ENCODE measurements around the gene UBR4.
"Not testable (repeated sequence)": the region's sequence is repeated elsewhere in the genome, so short reads cannot be mapped to it uniquely, and the experiment has no call there.

UBR4 gene

DNA sequence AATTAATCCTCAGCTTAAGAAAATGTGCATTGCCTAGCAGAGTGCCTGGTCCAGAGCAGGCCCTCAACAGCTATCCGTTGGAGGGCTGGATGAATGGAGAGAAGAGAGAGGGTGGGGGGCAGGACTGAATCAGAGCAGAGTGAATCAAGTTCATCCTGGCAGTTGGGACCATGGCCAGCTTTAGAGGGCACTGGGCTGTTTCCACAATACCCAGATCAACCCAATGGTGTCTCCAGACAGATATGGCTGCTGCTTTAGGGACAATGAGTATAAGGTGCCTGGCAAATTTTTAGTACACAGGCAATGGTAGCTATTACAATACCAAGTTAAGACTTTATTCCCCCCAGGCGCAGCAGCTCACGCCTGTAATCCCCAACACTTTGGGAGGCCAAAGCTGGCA lies 24.2 kb upstream of the UBR4 start:
- no peak overlapping the region for H3K9ac ChIP-seq (ENCODE audit: low read length)
- no peak overlapping the region for H2BK15ac ChIP-seq (replicated peaks; ENCODE audit: low read depth)
- H3K18ac ChIP-seq (ENCODE audit: low read length), result no peak overlapping the region
- no peak overlapping the region for H3K23ac ChIP-seq (ENCODE audit: low read length)
- no peak overlapping the region for H2BK120ac ChIP-seq (ENCODE audit: low read depth, low read length)
- H4K8ac ChIP-seq (ENCODE audit: low read depth, low read length), result no peak overlapping the region
- no peaks in the 10 kb centered on the region for H3K79me2 ChIP-seq (ENCODE audit: control insufficient read depth, insufficient read depth, low read length)
- H3K4me2 ChIP-seq (ENCODE audit: low read length), result no peak overlapping the region
- H3K36me3 ChIP-seq (ENCODE audit: control insufficient read depth, insufficient read depth, low read length), result peaks cover 27% of the 10 kb centered on the region
- no CpG with 5 or more reads among the region's 3 CpGs for WGBS (ENCODE audit: extremely low coverage, insufficient coverage, low lambda C conversion rate)
- no peak overlapping the region for H2AK5ac ChIP-seq (ENCODE audit: low read length)
- H3K27me3 ChIP-seq (ENCODE audit: insufficient read depth, low read length, poor library complexity), result no peaks in the 10 kb centered on the region
- no peak for DNase-seq
- H3K27ac ChIP-seq (ENCODE audit: low read depth, low read length), result no peak overlapping the region
- no peak overlapping the region for H4K5ac ChIP-seq (ENCODE audit: low read length)
- H3K4ac ChIP-seq (ENCODE audit: low read depth, low read length), result no peak overlapping the region
- no peaks in the 10 kb centered on the region for H3K79me1 ChIP-seq (ENCODE audit: low read length)
- no peak overlapping the region for H3K56ac ChIP-seq (ENCODE audit: low read length)
- no peak overlapping the region for H3K4me3 ChIP-seq (ENCODE audit: low read length)
- no peak overlapping the region for H2BK5ac ChIP-seq (ENCODE audit: low read length)
- no peaks in the 10 kb centered on the region for H3K4me1 ChIP-seq (ENCODE audit: control insufficient read depth, low read depth, low read length)

DNA sequence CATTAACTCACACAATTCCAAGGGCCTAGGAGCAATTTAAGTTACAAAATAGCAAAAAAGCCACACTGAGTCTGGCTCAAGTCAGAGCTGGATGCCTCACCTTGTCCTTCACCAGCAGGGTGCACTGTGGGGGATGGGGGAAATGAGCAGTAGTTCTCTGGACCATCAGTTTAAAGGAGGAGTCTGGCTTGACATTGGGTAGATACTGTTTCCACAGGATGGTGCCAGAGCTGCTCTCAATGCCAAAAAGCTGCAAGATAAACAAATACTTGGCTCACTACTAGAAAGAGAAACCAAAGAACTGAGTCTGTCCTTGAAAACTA lies 22.4 kb upstream of the UBR4 start:
- Histone ChIP-seq H3K4ac (ENCODE audit: low read depth, low read length) (no peak overlapping the region), H2BK5ac (ENCODE audit: low read length) (no peak overlapping the region), H3K36me3 (ENCODE audit: control insufficient read depth, insufficient read depth, low read length) (peaks cover 21% of the 10 kb centered on the region), H3K79me1 (ENCODE audit: low read length) (no peaks in the 10 kb centered on the region), H3K9ac (ENCODE audit: low read length) (no peak overlapping the region), H2BK15ac (replicated peaks; ENCODE audit: low read depth) (no peak overlapping the region), H4K5ac (ENCODE audit: low read length) (no peak overlapping the region), H3K23ac (ENCODE audit: low read length) (no peak overlapping the region), H2BK120ac (ENCODE audit: low read depth, low read length) (no peak overlapping the region), H3K4me1 (ENCODE audit: control insufficient read depth, low read depth, low read length) (no peaks in the 10 kb centered on the region), H3K4me3 (ENCODE audit: low read length) (no peak overlapping the region), H3K56ac (ENCODE audit: low read length) (no peak overlapping the region), H4K8ac (ENCODE audit: low read depth, low read length) (no peak overlapping the region), H3K79me2 (ENCODE audit: control insufficient read depth, insufficient read depth, low read length) (no peaks in the 10 kb centered on the region), H3K27me3 (ENCODE audit: insufficient read depth, low read length, poor library complexity) (no peaks in the 10 kb centered on the region), H3K18ac (ENCODE audit: low read length) (no peak overlapping the region), H2AK5ac (ENCODE audit: low read length) (no peak overlapping the region), H3K4me2 (ENCODE audit: low read length) (no peak overlapping the region), H3K27ac (ENCODE audit: low read depth, low read length) (no peak overlapping the region)
- peak; percentile 32 for DNase-seq

GRCh38 chr1:19231736-19232523 lies 21.9 kb upstream of the UBR4 start:
- H3K36me3 ChIP-seq (ENCODE audit: control insufficient read depth, insufficient read depth, low read length), result peaks cover 22% of the 10 kb centered on the region
- H2BK120ac ChIP-seq (ENCODE audit: low read depth, low read length); H3K4me2 ChIP-seq (ENCODE audit: low read length); H3K79me2 ChIP-seq (ENCODE audit: control insufficient read depth, insufficient read depth, low read length); H2BK15ac ChIP-seq (replicated peaks; ENCODE audit: low read depth); H4K5ac ChIP-seq (ENCODE audit: low read length); H3K23ac ChIP-seq (ENCODE audit: low read length); H3K4me3 ChIP-seq (ENCODE audit: low read length); H3K9ac ChIP-seq (ENCODE audit: low read length); DNase-seq; H2AK5ac ChIP-seq (ENCODE audit: low read length); H3K27me3 ChIP-seq (ENCODE audit: insufficient read depth, low read length, poor library complexity); H3K4me1 ChIP-seq (ENCODE audit: control insufficient read depth, low read depth, low read length); H3K4ac ChIP-seq (ENCODE audit: low read depth, low read length); H3K27ac ChIP-seq (ENCODE audit: low read depth, low read length); H4K8ac ChIP-seq (ENCODE audit: low read depth, low read length); H3K79me1 ChIP-seq (ENCODE audit: low read length); H2BK5ac ChIP-seq (ENCODE audit: low read length); H3K18ac ChIP-seq (ENCODE audit: low read length); H3K56ac ChIP-seq (ENCODE audit: low read length): not testable (repeated sequence)
- WGBS (ENCODE audit: extremely low coverage, insufficient coverage, low lambda C conversion rate), result no CpG with 5 or more reads among the region's 16 CpGs

DNA sequence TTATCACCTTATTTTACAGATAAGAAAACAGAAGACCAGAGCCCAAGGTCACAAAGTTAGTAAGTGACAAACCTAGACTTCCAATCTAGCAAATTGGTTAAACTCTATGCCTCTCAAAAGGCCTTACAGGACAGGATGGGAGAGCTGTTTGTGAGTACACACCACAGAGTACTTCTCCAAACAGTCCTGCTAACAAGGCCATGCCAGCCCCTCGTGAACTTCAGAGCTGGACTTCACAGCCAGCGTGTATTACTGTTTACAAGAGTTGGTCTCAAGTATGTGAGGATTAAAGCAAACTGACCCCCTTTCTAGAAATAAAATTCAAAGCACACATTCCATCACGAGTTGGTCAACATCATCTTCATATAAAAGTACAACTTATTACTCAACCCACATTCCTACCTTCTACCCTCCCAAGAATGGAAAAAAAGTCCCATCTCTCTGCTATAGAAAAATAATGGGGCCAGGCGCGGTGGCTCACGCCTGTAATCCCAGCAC lies 19.8 kb upstream of the UBR4 start:
- Histone ChIP-seq H2BK120ac (ENCODE audit: low read depth, low read length) (no peak overlapping the region), H3K27me3 (ENCODE audit: insufficient read depth, low read length, poor library complexity) (no peaks in the 10 kb centered on the region), H3K4ac (ENCODE audit: low read depth, low read length) (no peak overlapping the region), H3K9ac (ENCODE audit: low read length) (no peak overlapping the region), H3K23ac (ENCODE audit: low read length) (no peak overlapping the region), H3K18ac (ENCODE audit: low read length) (no peak overlapping the region), H3K4me3 (ENCODE audit: low read length) (no peak overlapping the region), H3K56ac (ENCODE audit: low read length) (no peak overlapping the region), H2BK15ac (replicated peaks; ENCODE audit: low read depth) (no peak overlapping the region), H3K4me2 (ENCODE audit: low read length) (no peak overlapping the region), H4K8ac (ENCODE audit: low read depth, low read length) (no peak overlapping the region), H2BK5ac (ENCODE audit: low read length) (no peak overlapping the region), H2AK5ac (ENCODE audit: low read length) (no peak overlapping the region), H3K79me1 (ENCODE audit: low read length) (no peaks in the 10 kb centered on the region), H3K4me1 (ENCODE audit: control insufficient read depth, low read depth, low read length) (no peaks in the 10 kb centered on the region), H3K79me2 (ENCODE audit: control insufficient read depth, insufficient read depth, low read length) (no peaks in the 10 kb centered on the region), H3K36me3 (ENCODE audit: control insufficient read depth, insufficient read depth, low read length) (peaks cover 26% of the 10 kb centered on the region), H3K27ac (ENCODE audit: low read depth, low read length) (no peak overlapping the region), H4K5ac (ENCODE audit: low read length) (no peak overlapping the region)
- WGBS (ENCODE audit: extremely low coverage, insufficient coverage, low lambda C conversion rate), result no CpG with 5 or more reads among the region's 6 CpGs
- no peak for DNase-seq

DNA sequence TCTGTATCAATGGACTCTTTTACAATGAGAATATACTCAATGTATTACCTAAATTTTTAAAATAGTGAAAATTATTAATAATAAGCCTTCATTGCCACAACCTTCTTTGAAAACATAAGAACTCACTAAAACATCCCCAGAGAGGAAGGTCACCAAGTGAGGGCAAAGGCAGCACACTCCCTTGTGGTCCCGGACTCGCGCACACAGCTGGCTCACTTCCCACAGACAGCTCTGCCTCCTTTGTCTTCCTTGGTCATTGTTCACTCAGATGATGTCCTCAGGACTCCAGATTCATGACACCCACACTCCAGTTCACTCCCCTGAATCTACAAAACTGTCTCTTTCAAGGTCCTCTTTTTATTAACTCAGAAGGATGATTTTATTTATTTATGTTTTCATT lies 19.2 kb upstream of the UBR4 start:
- Histone ChIP-seq H3K4ac (ENCODE audit: low read depth, low read length) (no peak overlapping the region), H4K5ac (ENCODE audit: low read length) (no peak overlapping the region), H3K4me1 (ENCODE audit: control insufficient read depth, low read depth, low read length) (no peaks in the 10 kb centered on the region), H3K4me3 (ENCODE audit: low read length) (no peak overlapping the region), H3K18ac (ENCODE audit: low read length) (no peak overlapping the region), H3K4me2 (ENCODE audit: low read length) (no peak overlapping the region), H4K8ac (ENCODE audit: low read depth, low read length) (no peak overlapping the region), H3K36me3 (ENCODE audit: control insufficient read depth, insufficient read depth, low read length) (peaks cover 24% of the 10 kb centered on the region), H3K9ac (ENCODE audit: low read length) (no peak overlapping the region), H3K23ac (ENCODE audit: low read length) (no peak overlapping the region), H3K79me2 (ENCODE audit: control insufficient read depth, insufficient read depth, low read length) (no peaks in the 10 kb centered on the region), H2BK5ac (ENCODE audit: low read length) (no peak overlapping the region), H3K56ac (ENCODE audit: low read length) (no peak overlapping the region), H3K79me1 (ENCODE audit: low read length) (no peaks in the 10 kb centered on the region), H3K27ac (ENCODE audit: low read depth, low read length) (no peak overlapping the region), H2AK5ac (ENCODE audit: low read length) (no peak overlapping the region), H2BK120ac (ENCODE audit: low read depth, low read length) (no peak overlapping the region), H2BK15ac (replicated peaks; ENCODE audit: low read depth) (no peak overlapping the region), H3K27me3 (ENCODE audit: insufficient read depth, low read length, poor library complexity) (no peaks in the 10 kb centered on the region)
- no CpG with 5 or more reads among the region's 3 CpGs for WGBS (ENCODE audit: extremely low coverage, insufficient coverage, low lambda C conversion rate)
- DNase-seq, result no peak

Data from mesendoderm (in vitro differentiated cells).